ENCODE measurements around the gene FOXO1.

Gene FOXO1

GRCh38 chr13:40514802-40515201 is 151.6 kb downstream of the FOXO1 start:
- Histone ChIP-seq H3K9ac (ENCODE audit: low read depth, low read length, poor library complexity, severe bottlenecking) (no peak overlapping the region), H3K4me2 (ENCODE audit: low read depth, low read length, poor library complexity, severe bottlenecking) (no peak overlapping the region), H4K20me1 (ENCODE audit: insufficient read depth, low read length, poor library complexity, severe bottlenecking) (no peaks in the 10 kb centered on the region), H2AFZ (ENCODE audit: low read length) (no peak overlapping the region), H3K27me3 (ENCODE audit: insufficient read depth, low read length, poor library complexity, severe bottlenecking) (no peaks in the 10 kb centered on the region), H3K9me3 (ENCODE audit: insufficient read depth, low read depth, low read length) (no peaks in the 10 kb centered on the region), H3K79me2 (ENCODE audit: insufficient read depth, low read length) (no peaks in the 10 kb centered on the region), H3F3A (ENCODE audit: low read depth) (no peaks in the 10 kb centered on the region), H3K4me1 (ENCODE audit: insufficient read depth, low read length, poor library complexity, severe bottlenecking) (no peaks in the 10 kb centered on the region), H3K36me3 (ENCODE audit: insufficient read depth, low read length) (no peaks in the 10 kb centered on the region), H3K4me3 (ENCODE audit: low read length, poor library complexity, severe bottlenecking) (no peak overlapping the region), H3K9me2 (replicated peaks; ENCODE audit: low read depth, low read length) (no peaks in the 10 kb centered on the region)
- no peak for TF ChIP-seq EZH2phosphoT487 (IDR thresholded peaks at IDR 0.05; ENCODE audit: borderline replicate concordance)
- no peak for TF ChIP-seq CTCF (conservative IDR thresholded peaks at IDR 0.05; ENCODE audit: low read length)

- no peak overlapping the region for H3K4me2 ChIP-seq (ENCODE audit: low read depth, low read length, poor library complexity, severe bottlenecking)
- H2AFZ ChIP-seq (ENCODE audit: low read length), result no peak overlapping the region
- no peaks in the 10 kb centered on the region for H3F3A ChIP-seq (ENCODE audit: low read depth)
- H3K9ac ChIP-seq (ENCODE audit: low read depth, low read length, poor library complexity, severe bottlenecking), result no peak overlapping the region
- H3K9me2 ChIP-seq (replicated peaks; ENCODE audit: low read depth, low read length), result no peaks in the 10 kb centered on the region
- no peaks in the 10 kb centered on the region for H3K79me2 ChIP-seq (ENCODE audit: insufficient read depth, low read length)
- H4K20me1 ChIP-seq (ENCODE audit: insufficient read depth, low read length, poor library complexity, severe bottlenecking), result no peaks in the 10 kb centered on the region
- H3K27me3 ChIP-seq (ENCODE audit: insufficient read depth, low read length, poor library complexity, severe bottlenecking), result no peaks in the 10 kb centered on the region
- no peak overlapping the region for H3K4me3 ChIP-seq (ENCODE audit: low read length, poor library complexity, severe bottlenecking)
- no peaks in the 10 kb centered on the region for H3K4me1 ChIP-seq (ENCODE audit: insufficient read depth, low read length, poor library complexity, severe bottlenecking)
- H3K36me3 ChIP-seq (ENCODE audit: insufficient read depth, low read length), result no peaks in the 10 kb centered on the region
- no peaks in the 10 kb centered on the region for H3K9me3 ChIP-seq (ENCODE audit: insufficient read depth, low read depth, low read length)
- TF ChIP-seq CTCF (conservative IDR thresholded peaks at IDR 0.05; ENCODE audit: low read length) (no peak), EZH2phosphoT487 (IDR thresholded peaks at IDR 0.05; ENCODE audit: borderline replicate concordance) (no peak)
Measured at GRCh38 chr13:40509876-40510275, 156.6 kb downstream of the FOXO1 start.

GRCh38 chr13:40508767-40509342 is 157.6 kb downstream of the FOXO1 start:
- no peaks in the 10 kb centered on the region for H3K9me3 ChIP-seq (ENCODE audit: insufficient read depth, low read depth, low read length)
- no peaks in the 10 kb centered on the region for H3K79me2 ChIP-seq (ENCODE audit: insufficient read depth, low read length)
- H3F3A ChIP-seq (ENCODE audit: low read depth), result no peaks in the 10 kb centered on the region
- H3K9ac ChIP-seq (ENCODE audit: low read depth, low read length, poor library complexity, severe bottlenecking), result no peak overlapping the region
- H3K4me1 ChIP-seq (ENCODE audit: insufficient read depth, low read length, poor library complexity, severe bottlenecking), result no peaks in the 10 kb centered on the region
- no peak overlapping the region for H3K4me2 ChIP-seq (ENCODE audit: low read depth, low read length, poor library complexity, severe bottlenecking)
- no peak overlapping the region for H2AFZ ChIP-seq (ENCODE audit: low read length)
- H3K27me3 ChIP-seq (ENCODE audit: insufficient read depth, low read length, poor library complexity, severe bottlenecking), result no peaks in the 10 kb centered on the region
- H3K9me2 ChIP-seq (replicated peaks; ENCODE audit: low read depth, low read length), result no peaks in the 10 kb centered on the region
- no peak overlapping the region for H3K4me3 ChIP-seq (ENCODE audit: low read length, poor library complexity, severe bottlenecking)
- TF ChIP-seq CTCF (conservative IDR thresholded peaks at IDR 0.05; ENCODE audit: low read length) (no peak), EZH2phosphoT487 (IDR thresholded peaks at IDR 0.05; ENCODE audit: borderline replicate concordance) (no peak)
- no peaks in the 10 kb centered on the region for H3K36me3 ChIP-seq (ENCODE audit: insufficient read depth, low read length)
- H4K20me1 ChIP-seq (ENCODE audit: insufficient read depth, low read length, poor library complexity, severe bottlenecking), result no peaks in the 10 kb centered on the region
